AG20443 (cell line): ENCODE data around the gene IL11.
"Not testable (repeated sequence)": the region's sequence is repeated elsewhere in the genome, so short reads cannot be mapped to it uniquely, and the experiment has no call there.

Experiments used
- DNase-seq: peaks from one replicate; pipeline ENCODE4 v3.0.0; 2012; ENCODE audit warnings: low spot score, mixed read lengths

The IL11 gene

GRCh38 chr19:55352040-55352439 is 18.2 kb downstream of the IL11 start:
- no peak for DNase-seq

GRCh38 chr19:55350620-55351315 is 19.5 kb downstream of the IL11 start:
- DNase-seq, result no peak

- DNase-seq, result no peak
Measured at GRCh38 chr19:55348317-55349034, 21.8 kb downstream of the IL11 start.

GRCh38 chr19:55347442-55348009 is 22.7 kb downstream of the IL11 start:
- DNase-seq, result no peak

- DNase-seq, result no peak
Measured at GRCh38 chr19:55346725-55347441, 23.4 kb downstream of the IL11 start.

- DNase-seq, result peak; percentile 65
Measured at GRCh38 chr19:55345818-55346724, 24.2 kb downstream of the IL11 start.

GRCh38 chr19:55345101-55345817 is 25.0 kb downstream of the IL11 start:
- DNase-seq, result no peak

- no peak for DNase-seq
Measured at GRCh38 chr19:55344444-55344843, 25.8 kb downstream of the IL11 start.

GRCh38 chr19:55341595-55342531 is 28.4 kb downstream of the IL11 start:
- no peak for DNase-seq

- DNase-seq, result peak; percentile 93
Measured at GRCh38 chr19:55341171-55341588, 29.1 kb downstream of the IL11 start.

- no peak for DNase-seq
Measured at GRCh38 chr19:55340784-55341147, 29.5 kb downstream of the IL11 start.

GRCh38 chr19:55339889-55340783 is 30.1 kb downstream of the IL11 start:
- DNase-seq, result no peak

GRCh38 chr19:55339105-55339888 is 31.0 kb downstream of the IL11 start, which contains the start of gene KMT5C:
Gene KMT5C, plus strand, starts transcription at chr19:55339876. Its CDS starts 2,061 bp downstream, at chr19:55341937.
- DNase-seq, result peak; percentile 99

GRCh38 chr19:55336101-55336500 is 34.2 kb downstream of the IL11 start:
- DNase-seq, result peak; percentile 80

- no peak for DNase-seq
Measured at GRCh38 chr19:55333870-55334269, 36.4 kb downstream of the IL11 start.

- DNase-seq, result peak; percentile 58
Measured at GRCh38 chr19:55329791-55330190, 40.5 kb downstream of the IL11 start.

- not testable (repeated sequence) for DNase-seq
Measured at GRCh38 chr19:55328774-55329318, 41.4 kb downstream of the IL11 start.
